Measurements from ENCODE around the gene P4HA3.
A peak's percentile ranks its signal among the peaks of the same experiment; 100 is the strongest.

The P4HA3 gene

GRCh38 chr11:74321487-74322188 is 10.2 kb upstream of the P4HA3 start:
- Histone ChIP-seq H3K36me3 (ENCODE audit: insufficient read depth, low read length) (no peaks in the 10 kb centered on the region), H3K27ac (ENCODE audit: low read length) (no peak overlapping the region), H3K4me2 (ENCODE audit: insufficient read depth, low read length) (no peak overlapping the region), H4K20me1 (ENCODE audit: insufficient read depth, low read length) (no peaks in the 10 kb centered on the region), H3K9me3 (ENCODE audit: insufficient read depth, low read length, severe bottlenecking) (peaks cover 3% of the 10 kb centered on the region), H3K27me3 (ENCODE audit: insufficient read depth, low read length, poor library complexity) (peaks cover 2% of the 10 kb centered on the region), H2AFZ (ENCODE audit: low read depth, low read length) (no peak overlapping the region), H3K9ac (ENCODE audit: low read depth, low read length) (no peak overlapping the region), H3K79me2 (ENCODE audit: insufficient read depth, low read length) (no peaks in the 10 kb centered on the region), H3K4me3 (ENCODE audit: low read depth in 1 of 2, low read length in 2 of 2) (no peak overlapping the region), H3K4me1 (ENCODE audit: insufficient read depth, low read length) (no peaks in the 10 kb centered on the region)
- DNase-seq, result peak; percentile 34
- ATAC-seq (ENCODE audit: insufficient read depth, low read depth), result peak; percentile 58; the same call in 2 of the 3 replicates
- TF ChIP-seq EZH2 (IDR thresholded peaks at IDR 0.05; ENCODE audit: borderline replicate concordance, low read depth, low read length, severe bottlenecking), result no peak
- TF ChIP-seq, protein P1, sequence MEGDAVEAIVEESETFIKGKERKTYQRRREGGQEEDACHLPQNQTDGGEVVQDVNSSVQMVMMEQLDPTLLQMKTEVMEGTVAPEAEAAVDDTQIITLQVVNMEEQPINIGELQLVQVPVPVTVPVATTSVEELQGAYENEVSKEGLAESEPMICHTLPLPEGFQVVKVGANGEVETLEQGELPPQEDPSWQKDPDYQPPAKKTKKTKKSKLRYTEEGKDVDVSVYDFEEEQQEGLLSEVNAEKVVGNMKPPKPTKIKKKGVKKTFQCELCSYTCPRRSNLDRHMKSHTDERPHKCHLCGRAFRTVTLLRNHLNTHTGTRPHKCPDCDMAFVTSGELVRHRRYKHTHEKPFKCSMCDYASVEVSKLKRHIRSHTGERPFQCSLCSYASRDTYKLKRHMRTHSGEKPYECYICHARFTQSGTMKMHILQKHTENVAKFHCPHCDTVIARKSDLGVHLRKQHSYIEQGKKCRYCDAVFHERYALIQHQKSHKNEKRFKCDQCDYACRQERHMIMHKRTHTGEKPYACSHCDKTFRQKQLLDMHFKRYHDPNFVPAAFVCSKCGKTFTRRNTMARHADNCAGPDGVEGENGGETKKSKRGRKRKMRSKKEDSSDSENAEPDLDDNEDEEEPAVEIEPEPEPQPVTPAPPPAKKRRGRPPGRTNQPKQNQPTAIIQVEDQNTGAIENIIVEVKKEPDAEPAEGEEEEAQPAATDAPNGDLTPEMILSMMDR (IDR thresholded peaks at IDR 0.05; ENCODE audit: borderline replicate concordance, extremely low read depth, low read length, poor library complexity, severe bottlenecking), result peak; percentile 81

- DNase-seq (no peak), ATAC-seq (ENCODE audit: insufficient read depth, low read depth) (no peak)
- Histone ChIP-seq H2AFZ (ENCODE audit: low read depth, low read length) (no peak overlapping the region), H3K4me3 (ENCODE audit: low read depth in 1 of 2, low read length in 2 of 2) (no peak overlapping the region), H3K4me2 (ENCODE audit: insufficient read depth, low read length) (no peak overlapping the region), H3K27me3 (ENCODE audit: insufficient read depth, low read length, poor library complexity) (peaks cover 2% of the 10 kb centered on the region), H3K9me3 (ENCODE audit: insufficient read depth, low read length, severe bottlenecking) (peaks cover 6% of the 10 kb centered on the region), H3K36me3 (ENCODE audit: insufficient read depth, low read length) (no peaks in the 10 kb centered on the region), H4K20me1 (ENCODE audit: insufficient read depth, low read length) (no peaks in the 10 kb centered on the region), H3K4me1 (ENCODE audit: insufficient read depth, low read length) (no peaks in the 10 kb centered on the region), H3K79me2 (ENCODE audit: insufficient read depth, low read length) (no peaks in the 10 kb centered on the region), H3K9ac (ENCODE audit: low read depth, low read length) (no peak overlapping the region), H3K27ac (ENCODE audit: low read length) (no peak overlapping the region)
- TF ChIP-seq, protein P1 (IDR thresholded peaks at IDR 0.05; ENCODE audit: borderline replicate concordance, extremely low read depth, low read length, poor library complexity, severe bottlenecking), result no peak
- TF ChIP-seq EZH2 (IDR thresholded peaks at IDR 0.05; ENCODE audit: borderline replicate concordance, low read depth, low read length, severe bottlenecking), result no peak
Measured at GRCh38 chr11:74320538-74320937, 9.1 kb upstream of the P4HA3 start.

DNA sequence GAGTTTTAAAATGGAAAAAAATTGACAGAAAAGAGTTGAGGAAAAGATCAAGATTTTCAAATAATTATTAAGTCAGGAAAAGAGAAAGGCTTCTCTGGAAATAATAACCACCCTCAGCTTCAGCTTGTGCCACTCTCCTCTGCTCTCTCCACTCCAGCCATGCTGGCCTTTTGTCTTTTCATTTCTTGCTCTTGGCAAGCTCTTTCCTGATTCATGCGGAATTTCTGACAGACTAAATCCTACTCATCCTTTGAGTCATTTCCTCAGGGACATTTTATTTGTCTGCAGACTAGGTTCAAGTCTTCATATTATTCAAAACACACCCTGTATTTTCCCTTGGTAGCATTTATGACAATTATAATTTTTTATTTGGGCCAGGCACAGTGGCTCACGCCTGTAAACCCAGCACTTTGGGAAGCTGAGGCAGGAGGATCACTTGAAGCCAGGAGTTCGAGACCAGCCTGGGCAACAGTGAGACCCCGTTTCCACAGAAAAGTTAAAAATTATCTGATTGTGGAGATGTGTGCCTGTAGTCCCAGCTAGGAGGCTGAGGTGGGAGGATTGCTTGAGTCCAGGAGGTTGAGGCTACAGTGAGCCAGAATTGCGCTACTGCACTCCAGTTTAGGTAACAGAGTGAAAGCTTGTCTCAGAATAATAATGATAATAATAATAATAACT is 7.8 kb upstream of the P4HA3 start:
- Histone ChIP-seq H4K20me1 (ENCODE audit: insufficient read depth, low read length) (no peaks in the 10 kb centered on the region), H3K4me3 (ENCODE audit: low read depth in 1 of 2, low read length in 2 of 2) (no peak overlapping the region), H3K27ac (ENCODE audit: low read length) (no peak overlapping the region), H3K4me1 (ENCODE audit: insufficient read depth, low read length) (no peaks in the 10 kb centered on the region), H3K27me3 (ENCODE audit: insufficient read depth, low read length, poor library complexity) (peaks cover 2% of the 10 kb centered on the region), H2AFZ (ENCODE audit: low read depth, low read length) (no peak overlapping the region), H3K4me2 (ENCODE audit: insufficient read depth, low read length) (no peak overlapping the region), H3K9ac (ENCODE audit: low read depth, low read length) (no peak overlapping the region), H3K36me3 (ENCODE audit: insufficient read depth, low read length) (no peaks in the 10 kb centered on the region), H3K79me2 (ENCODE audit: insufficient read depth, low read length) (no peaks in the 10 kb centered on the region), H3K9me3 (ENCODE audit: insufficient read depth, low read length, severe bottlenecking) (peaks cover 6% of the 10 kb centered on the region)
- TF ChIP-seq EZH2 (IDR thresholded peaks at IDR 0.05; ENCODE audit: borderline replicate concordance, low read depth, low read length, severe bottlenecking), result no peak
- TF ChIP-seq, protein P1 (IDR thresholded peaks at IDR 0.05; ENCODE audit: borderline replicate concordance, extremely low read depth, low read length, poor library complexity, severe bottlenecking), result no peak
- ATAC-seq (ENCODE audit: insufficient read depth, low read depth), result no peak
- DNase-seq, result no peak
